ENCODE results near the gene PAPPA2. TPM values are rescaled to one million over a fixed set of nuclear protein-coding genes. Genes with fewer than 3 reads are reported as not detected.

PAPPA2 gene
- total and polyA plus RNA-seq, 2 of the 4 experiments (the other 2 are of a cell fraction): 0.10 to 0.18 TPM

DNA sequence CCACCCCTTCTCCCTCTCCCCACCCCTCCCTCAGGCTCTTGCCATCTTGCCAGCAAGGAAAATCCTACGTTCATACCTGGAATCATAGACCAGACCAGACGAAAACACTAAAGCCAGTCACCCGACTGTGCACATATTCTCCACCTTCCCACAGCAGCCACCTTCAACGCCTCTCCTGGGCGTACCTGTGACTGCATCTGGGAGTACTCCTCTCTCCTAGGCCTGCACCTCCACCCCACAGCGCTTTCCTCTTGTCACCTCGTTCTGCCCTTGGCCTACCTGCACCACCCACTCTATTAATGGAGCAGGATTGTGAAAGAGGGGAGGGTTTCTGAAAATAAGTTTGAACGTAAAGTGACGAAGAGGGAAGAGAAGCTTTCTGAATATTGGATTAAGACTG is 17.8 kb downstream of the PAPPA2 start:
- Histone ChIP-seq H3K27me3 (ENCODE audit: control insufficient read depth, insufficient read depth, low read length) (no peaks in the 10 kb centered on the region), H4K8ac (ENCODE audit: low read depth in 2 of 2, low read length in 2 of 2) (no peak overlapping the region), H3K79me1 (ENCODE audit: low read depth in 1 of 2, low read length in 2 of 2) (no peaks in the 10 kb centered on the region), H4K5ac (ENCODE audit: low read depth, low read length) (no peak overlapping the region), H2BK15ac (ENCODE audit: low read depth, low read length) (no peak overlapping the region), H4K91ac (ENCODE audit: insufficient read depth, low read depth, low read length) (no peak overlapping the region), H3K4me3 (ENCODE audit: insufficient read depth, low read depth, low read length) (no peak overlapping the region), H2AK5ac (ENCODE audit: low read depth, low read length) (no peak overlapping the region), H3K9me1 (ENCODE audit: insufficient read depth, low read length) (no peaks in the 10 kb centered on the region), H2BK5ac (ENCODE audit: low read depth, low read length, poor library complexity, severe bottlenecking) (no peak overlapping the region), H3K27ac (ENCODE audit: insufficient read depth, low read length) (no peak overlapping the region), H3K4me1 (ENCODE audit: control insufficient read depth, insufficient read depth, low read length) (no peaks in the 10 kb centered on the region), H3K4me2 (ENCODE audit: low read depth, low read length) (no peak overlapping the region), H2BK20ac (ENCODE audit: low read depth, low read length) (no peak overlapping the region), H3K36me3 (ENCODE audit: control insufficient read depth, insufficient read depth, low read length) (no peaks in the 10 kb centered on the region), H4K20me1 (ENCODE audit: insufficient read depth, low read length) (no peaks in the 10 kb centered on the region), H2BK120ac (ENCODE audit: low read depth, low read length) (no peak overlapping the region), H3K18ac (ENCODE audit: low read depth, low read length) (no peak overlapping the region), H2AFZ (replicated peaks; ENCODE audit: low read length, poor library complexity) (no peak overlapping the region), H3K9me3 (ENCODE audit: control insufficient read depth, insufficient read depth, low read length) (peaks cover 5% of the 10 kb centered on the region; the same call in 1 of the 2 replicates), H3K56ac (ENCODE audit: extremely low read depth, insufficient read depth, low read length) (no peak overlapping the region), H3K23ac (ENCODE audit: low read depth, low read length) (no peak overlapping the region), H3K14ac (replicated peaks; ENCODE audit: low read depth, low read length) (no peak overlapping the region), H2AK9ac (replicated peaks; ENCODE audit: low read depth, low read length, poor library complexity) (no peak overlapping the region), H3K4ac (ENCODE audit: low read depth, low read length) (no peak overlapping the region), H3K9ac (ENCODE audit: low read depth, low read length) (no peak overlapping the region)
- DNase-seq (no peak), ATAC-seq (ENCODE audit: low read depth) (no peak)
- intact Hi-C loops (cut with micrococcal nuclease): no loop called here
- ChIA-PET POLR2A (ENCODE audit: unreplicated experiment) (no interaction called here), CTCF (no interaction called here)
- WGBS, 2 experiments (ENCODE audit: extremely low coverage in 2 of 2, insufficient read length in 1 of 2): 100% methylated on average over 2 of the region's 9 CpGs; no CpG with 5 or more reads in 1 of the 2 experiments
- no TSS peak for BruUV-seq (replicated peaks)
- dilution Hi-C loops (cut with HindIII; ENCODE audit: low sequenced_read_pairs, unreplicated experiment): no loop called here
- TF ChIP-seq, protein P1, sequence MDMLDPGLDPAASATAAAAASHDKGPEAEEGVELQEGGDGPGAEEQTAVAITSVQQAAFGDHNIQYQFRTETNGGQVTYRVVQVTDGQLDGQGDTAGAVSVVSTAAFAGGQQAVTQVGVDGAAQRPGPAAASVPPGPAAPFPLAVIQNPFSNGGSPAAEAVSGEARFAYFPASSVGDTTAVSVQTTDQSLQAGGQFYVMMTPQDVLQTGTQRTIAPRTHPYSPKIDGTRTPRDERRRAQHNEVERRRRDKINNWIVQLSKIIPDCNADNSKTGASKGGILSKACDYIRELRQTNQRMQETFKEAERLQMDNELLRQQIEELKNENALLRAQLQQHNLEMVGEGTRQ (IDR thresholded peaks at IDR 0.05; ENCODE audit: low read depth, low read length): no peak
- TF ChIP-seq BHLHE40 (IDR thresholded peaks at IDR 0.05; ENCODE audit: low read depth, low read length): no peak
- TF ChIP-seq SMC3 (IDR thresholded peaks at IDR 0.05; ENCODE audit: low read depth, low read length): no peak
- in situ Hi-C loops (cut with MboI; ENCODE audit: low sequenced_read_pairs): no loop called here
